Naive thymus-derived CD4-positive, alpha-beta T cell (primary cell): Measurements from ENCODE around the gene FAM120B. TPM values are rescaled to one million over a fixed set of nuclear protein-coding genes. Genes with fewer than 3 reads are reported as not detected.

Experiments used
- ATAC-seq: fragments of 150-1000 bp; cut with Tn5 transposase; 2 replicates; pipeline ENCODE4 v1.10.0; 2021; ENCODE audit warnings: mild to moderate bottlenecking, moderate library complexity
- CTCF ChIA-PET: fragments of 350-600 bp; sonication (Branson Sonifier 250); formaldehyde crosslinking; loops from one replicate; lab custom pipeline; 2021; ENCODE audit warnings: antibody characterized with exemption; lab: Charles Lee
- POLR2A ChIA-PET: fragments of 350-600 bp; sonication (Branson Sonifier 250); formaldehyde crosslinking; loops from one replicate; lab custom pipeline; 2021; ENCODE audit warnings: antibody characterized with exemption, inconsistent platforms; lab: Charles Lee
- DNase-seq, 9 donors: peaks; one replicate each; pipeline versions ENCODE4 v3.0.0 to v3.0.0-alpha.2; 2020 to 2022; ENCODE audit warnings: mixed read lengths in 1 of 9
- H3K27ac ChIP-seq: one replicate; pipeline ENCODE4 v1.7.0; 2013; ENCODE audit warnings: mild to moderate bottlenecking, low read depth, low read length, moderate library complexity
- H3K27me3 ChIP-seq, 2 donors: one replicate each; pipeline ENCODE4 v1.7.0; 2013; ENCODE audit warnings: low read length in 2 of 2, mild to moderate bottlenecking in 2 of 2, moderate library complexity in 2 of 2; ENCODE audit not compliant: control insufficient read depth in 2 of 2, insufficient read depth in 2 of 2
- H3K36me3 ChIP-seq, 3 experiments: 1 replicate in 2 of 3; 2 replicates in 1 of 3; pipeline ENCODE4 v1.7.0; 2013; ENCODE audit warnings: low read length in 3 of 3, mild to moderate bottlenecking in 3 of 3, moderate library complexity in 1 of 3; ENCODE audit not compliant: insufficient read depth in 3 of 3, control insufficient read depth in 2 of 3
- H3K4me1 ChIP-seq, 2 donors: one replicate each; pipeline ENCODE4 v1.7.0; 2013; ENCODE audit warnings: low read length in 2 of 2, mild to moderate bottlenecking in 2 of 2, moderate library complexity in 1 of 2; ENCODE audit not compliant: control insufficient read depth in 2 of 2, insufficient read depth in 2 of 2
- H3K4me3 ChIP-seq: 2 replicates; pipeline ENCODE4 v1.7.0; 2013; ENCODE audit warnings: mild to moderate bottlenecking, low read length
- H3K9me3 ChIP-seq, 3 experiments: 1 replicate in 2 of 3; 2 replicates in 1 of 3; pipeline ENCODE4 v1.7.0; 2013; ENCODE audit warnings: low read length in 3 of 3; ENCODE audit not compliant: control insufficient read depth in 2 of 3
- H3K27ac Mint-ChIP-seq, 9 donors: one replicate each; pipeline ENCODE4 v1.8.0; 2020 to 2022; ENCODE audit warnings: mixed read lengths in 9 of 9, mild to moderate bottlenecking in 8 of 9, moderate library complexity in 5 of 9, inconsistent platforms in 2 of 9
- H3K27me3 Mint-ChIP-seq, 5 donors: one replicate each; pipeline ENCODE4 v1.8.0; 2021 to 2022; ENCODE audit warnings: mixed read lengths in 5 of 5, mild to moderate bottlenecking in 1 of 5
- H3K36me3 Mint-ChIP-seq, 5 donors: one replicate each; pipeline ENCODE4 v1.8.0; 2020 to 2022; ENCODE audit warnings: mixed read lengths in 5 of 5, mild to moderate bottlenecking in 3 of 5, inconsistent platforms in 1 of 5
- H3K4me1 Mint-ChIP-seq, 7 donors: one replicate each; pipeline ENCODE4 v1.8.0; 2020 to 2022; ENCODE audit warnings: mixed read lengths in 7 of 7, mild to moderate bottlenecking in 3 of 7, inconsistent platforms in 1 of 7
- H3K4me3 Mint-ChIP-seq, 10 donors: one replicate each; pipeline ENCODE4 v1.8.0; 2020 to 2022; ENCODE audit warnings: mild to moderate bottlenecking in 10 of 10, mixed read lengths in 10 of 10, moderate library complexity in 6 of 10, inconsistent platforms in 2 of 10
- H3K9me3 Mint-ChIP-seq, 11 donors: one replicate each; pipeline ENCODE4 v1.8.0; 2020 to 2022; ENCODE audit warnings: mixed read lengths in 11 of 11, mild to moderate bottlenecking in 4 of 11, inconsistent platforms in 1 of 11, moderate library complexity in 1 of 11
- intact Hi-C, 2 donors: fragments of 100-400 bp; cut with micrococcal nuclease; formaldehyde crosslinking; loops; one replicate each; pipeline ENCODE4 v1.15.1; 2023
- polyA plus RNA-seq, 2 donors: library from polyadenylated mRNA; unstranded; fragments of 300-500 nt; fragmentation: Illumina TruSeq; gene quantifications; one replicate each; pipeline ENCODE4 v1.2.3, GENCODE V29; 2021
- total RNA-seq, 6 experiments: library from RNA in 5 of 6; stranded (reverse) in 5 of 6; gene quantifications; 1 replicate in 5 of 6; 2 replicates in 1 of 6; pipeline ENCODE4 v1.2.3 and lab custom pipeline; 2021 to 2026

The FAM120B gene
- total and polyA plus RNA-seq, 7 experiments from 2014 or later: 27.2 to 53.4 (median 35.5) TPM

- Histone ChIP-seq H3K9me3 (peaks cover 0 to 1% (median 0%) of the 10 kb centered on the region in 3 experiments), H3K27ac (no peak overlapping the region), H3K4me1 (no peaks in the 10 kb centered on the region), H3K4me3 (no peak overlapping the region), H3K27me3 (no peaks in the 10 kb centered on the region), H3K36me3 (no peaks in the 10 kb centered on the region)
- CTCF ChIA-PET: no interaction called here
- no peak for ATAC-seq
- Mint-ChIP-seq H3K27ac (no peak overlapping the region), H3K36me3 (peaks cover 0 to 4% (median 2%) of the 10 kb centered on the region in 5 donors), H3K27me3 (peaks cover 4 to 7% (median 4%) of the 10 kb centered on the region in 5 donors), H3K4me3 (no peak overlapping the region), H3K9me3 (peaks cover 0 to 8% (median 4%) of the 10 kb centered on the region in 11 donors), H3K4me1 (peaks cover 0 to 18% (median 0%) of the 10 kb centered on the region in 7 donors)
- no peak for DNase-seq
- intact Hi-C loops: no loop called here
- POLR2A ChIA-PET: no interaction called here
Measured at GRCh38 chr6:170441316-170441715, 134.8 kb downstream of the FAM120B start.

- no peaks in the 10 kb centered on the region for H3K27me3 ChIP-seq
- Mint-ChIP-seq H3K27ac (no peak overlapping the region), H3K36me3 (no peaks in the 10 kb centered on the region), H3K9me3 (no peaks in the 10 kb centered on the region), H3K27me3 (peaks cover 0 to 5% (median 4%) of the 10 kb centered on the region in 5 donors), H3K4me3 (no peak overlapping the region), H3K4me1 (peaks cover 0 to 18% (median 0%) of the 10 kb centered on the region in 7 donors)
- ATAC-seq (no peak), DNase-seq (peak in 1 of 9 donors; percentile 9)
- no peak overlapping the region for H3K4me3 ChIP-seq
- intact Hi-C loops: no loop called here
- no peaks in the 10 kb centered on the region for H3K36me3 ChIP-seq
- POLR2A ChIA-PET: no interaction called here
- no peaks in the 10 kb centered on the region for H3K4me1 ChIP-seq
- no peaks in the 10 kb centered on the region for H3K9me3 ChIP-seq
- H3K27ac ChIP-seq: no peak overlapping the region
- CTCF ChIA-PET: no interaction called here
Measured at GRCh38 chr6:170442596-170442995, 136.0 kb downstream of the FAM120B start.

GRCh38 chr6:170443151-170443662 lies 136.6 kb downstream of the FAM120B start:
- Histone ChIP-seq H3K27me3 (no peaks in the 10 kb centered on the region), H3K9me3 (no peaks in the 10 kb centered on the region), H3K36me3 (no peaks in the 10 kb centered on the region), H3K27ac (no peak overlapping the region), H3K4me3 (no peak overlapping the region), H3K4me1 (no peaks in the 10 kb centered on the region)
- Mint-ChIP-seq H3K27me3 (peaks cover 0 to 5% (median 0%) of the 10 kb centered on the region in 5 donors), H3K9me3 (no peaks in the 10 kb centered on the region), H3K36me3 (no peaks in the 10 kb centered on the region), H3K4me3 (no peak overlapping the region), H3K27ac (no peak overlapping the region), H3K4me1 (peaks cover 0 to 13% (median 0%) of the 10 kb centered on the region in 7 donors)
- intact Hi-C loops: no loop called here
- ChIA-PET POLR2A (no interaction called here), CTCF (interaction anchor here (0.8 kb wide), 1 partner anchor 1232 kb away, joined by 3 read pairs; no protein-coding TSS in a partner anchor)
- ATAC-seq (no peak), DNase-seq (peak in 1 of 9 donors; percentile 13)

- ChIA-PET CTCF (interaction anchor here (0.8 kb wide), 1 partner anchor 1233 kb away, joined by 3 read pairs; no protein-coding TSS in a partner anchor), POLR2A (no interaction called here)
- H3K36me3 ChIP-seq: no peaks in the 10 kb centered on the region
- intact Hi-C loops: no loop called here
- no peaks in the 10 kb centered on the region for H3K27me3 ChIP-seq
- H3K4me3 ChIP-seq: no peak overlapping the region
- Mint-ChIP-seq H3K4me1 (peaks cover 0 to 10% (median 0%) of the 10 kb centered on the region in 7 donors), H3K27ac (no peak overlapping the region), H3K36me3 (no peaks in the 10 kb centered on the region), H3K27me3 (peaks cover 0 to 5% (median 0%) of the 10 kb centered on the region in 5 donors), H3K9me3 (no peaks in the 10 kb centered on the region), H3K4me3 (no peak overlapping the region)
- no peak overlapping the region for H3K27ac ChIP-seq
- DNase-seq (peak in 1 of 9 donors; percentile 15), ATAC-seq (peak; percentile 73)
- no peaks in the 10 kb centered on the region for H3K4me1 ChIP-seq
- no peaks in the 10 kb centered on the region for H3K9me3 ChIP-seq
Measured at GRCh38 chr6:170444056-170444591, 137.6 kb downstream of the FAM120B start.

- peaks cover 0 to 10% (median 0%) of the 10 kb centered on the region in 7 donors for H3K4me1 Mint-ChIP-seq
- CTCF ChIA-PET: no interaction called here
- intact Hi-C loops: no loop called here
Measured at GRCh38 chr6:170444811-170445211, 138.3 kb downstream of the FAM120B start.

GRCh38 chr6:170445487-170445886 lies 138.9 kb downstream of the FAM120B start:
- DNase-seq: peak in 1 of 9 donors; percentile 10
- intact Hi-C loops: no loop called here
- Mint-ChIP-seq H3K27ac (no peak overlapping the region), H3K4me3 (no peak overlapping the region), H3K4me1 (peaks cover 0 to 10% (median 0%) of the 10 kb centered on the region in 7 donors), H3K36me3 (no peaks in the 10 kb centered on the region), H3K27me3 (peaks cover 0 to 5% (median 0%) of the 10 kb centered on the region in 5 donors), H3K9me3 (no peaks in the 10 kb centered on the region)
- ChIA-PET POLR2A (no interaction called here), CTCF (no interaction called here)
- Histone ChIP-seq H3K36me3 (no peaks in the 10 kb centered on the region), H3K4me1 (no peaks in the 10 kb centered on the region), H3K27ac (no peak overlapping the region), H3K4me3 (no peak overlapping the region), H3K27me3 (no peaks in the 10 kb centered on the region), H3K9me3 (no peaks in the 10 kb centered on the region)
- ATAC-seq: no peak

More at GRCh38 chr6:170444811-170445211, 138.3 kb downstream of the FAM120B start:
- H3K9me3 ChIP-seq: no peaks in the 10 kb centered on the region
- H3K4me1 ChIP-seq: no peaks in the 10 kb centered on the region
- Mint-ChIP-seq H3K9me3 (no peaks in the 10 kb centered on the region), H3K27me3 (peaks cover 0 to 5% (median 0%) of the 10 kb centered on the region in 5 donors), H3K36me3 (no peaks in the 10 kb centered on the region), H3K4me3 (no peak overlapping the region), H3K27ac (no peak overlapping the region)
- peak in 1 of 9 donors; percentile 6 for DNase-seq
- POLR2A ChIA-PET: no interaction called here
- H3K27ac ChIP-seq: no peak overlapping the region
- no peaks in the 10 kb centered on the region for H3K27me3 ChIP-seq
- H3K36me3 ChIP-seq: no peaks in the 10 kb centered on the region
- no peak overlapping the region for H3K4me3 ChIP-seq
- no peak for ATAC-seq

- Histone ChIP-seq H3K4me1 (no peaks in the 10 kb centered on the region), H3K4me3 (no peak overlapping the region), H3K27ac (no peak overlapping the region), H3K9me3 (no peaks in the 10 kb centered on the region), H3K36me3 (no peaks in the 10 kb centered on the region), H3K27me3 (no peaks in the 10 kb centered on the region)
- ChIA-PET POLR2A (no interaction called here), CTCF (no interaction called here)
- Mint-ChIP-seq H3K27me3 (peaks cover 0 to 5% (median 0%) of the 10 kb centered on the region in 5 donors), H3K36me3 (no peaks in the 10 kb centered on the region), H3K4me1 (peaks cover 0 to 10% (median 0%) of the 10 kb centered on the region in 7 donors), H3K4me3 (no peak overlapping the region), H3K27ac (no peak overlapping the region), H3K9me3 (no peaks in the 10 kb centered on the region)
- DNase-seq (peak in 1 of 9 donors; percentile 17), ATAC-seq (no peak)
- intact Hi-C loops: no loop called here
Measured at GRCh38 chr6:170445971-170446370, 139.4 kb downstream of the FAM120B start.
